ENCODE measurements around the gene IRX6.

DNA sequence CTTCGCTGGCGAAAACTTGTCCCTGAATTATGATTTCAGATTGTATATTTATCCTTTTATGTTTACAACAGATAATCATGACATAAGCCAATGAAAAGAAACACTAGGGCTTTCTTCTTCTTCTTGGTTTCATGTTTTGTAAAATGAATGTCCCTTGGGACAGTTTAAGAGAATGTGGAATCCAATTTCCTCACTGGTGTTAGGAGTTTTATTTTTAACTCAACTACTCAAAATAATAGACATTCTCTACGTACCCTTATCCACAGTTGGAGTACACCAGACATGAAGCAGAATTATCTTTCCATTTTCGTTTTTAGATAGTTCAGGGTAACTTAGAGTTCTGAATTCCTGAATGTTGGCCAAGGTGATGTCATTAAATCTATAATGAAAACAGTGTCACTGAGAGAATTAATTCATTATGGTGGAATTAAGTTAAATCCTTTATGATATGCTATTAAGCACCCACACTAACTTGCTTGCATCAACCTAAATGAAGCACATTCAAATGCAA lies 43.4 kb downstream of the IRX6 start:
- TF ChIP-seq, protein P1, sequence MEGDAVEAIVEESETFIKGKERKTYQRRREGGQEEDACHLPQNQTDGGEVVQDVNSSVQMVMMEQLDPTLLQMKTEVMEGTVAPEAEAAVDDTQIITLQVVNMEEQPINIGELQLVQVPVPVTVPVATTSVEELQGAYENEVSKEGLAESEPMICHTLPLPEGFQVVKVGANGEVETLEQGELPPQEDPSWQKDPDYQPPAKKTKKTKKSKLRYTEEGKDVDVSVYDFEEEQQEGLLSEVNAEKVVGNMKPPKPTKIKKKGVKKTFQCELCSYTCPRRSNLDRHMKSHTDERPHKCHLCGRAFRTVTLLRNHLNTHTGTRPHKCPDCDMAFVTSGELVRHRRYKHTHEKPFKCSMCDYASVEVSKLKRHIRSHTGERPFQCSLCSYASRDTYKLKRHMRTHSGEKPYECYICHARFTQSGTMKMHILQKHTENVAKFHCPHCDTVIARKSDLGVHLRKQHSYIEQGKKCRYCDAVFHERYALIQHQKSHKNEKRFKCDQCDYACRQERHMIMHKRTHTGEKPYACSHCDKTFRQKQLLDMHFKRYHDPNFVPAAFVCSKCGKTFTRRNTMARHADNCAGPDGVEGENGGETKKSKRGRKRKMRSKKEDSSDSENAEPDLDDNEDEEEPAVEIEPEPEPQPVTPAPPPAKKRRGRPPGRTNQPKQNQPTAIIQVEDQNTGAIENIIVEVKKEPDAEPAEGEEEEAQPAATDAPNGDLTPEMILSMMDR (optimal IDR thresholded peaks at IDR 0.05 in 1 of 3, IDR thresholded peaks at IDR 0.05 in 1 of 3, conservative IDR thresholded peaks at IDR 0.05 in 1 of 3; ENCODE audit: extremely low read depth in 1 of 3, insufficient read depth in 2 of 3, low read length in 3 of 3) = no peak
- no peak for TF ChIP-seq EZH2 (IDR thresholded peaks at IDR 0.05; ENCODE audit: low read length)

Measured in keratinocyte (primary cell).